ENCODE data around the gene FSTL4.

Gene FSTL4

DNA sequence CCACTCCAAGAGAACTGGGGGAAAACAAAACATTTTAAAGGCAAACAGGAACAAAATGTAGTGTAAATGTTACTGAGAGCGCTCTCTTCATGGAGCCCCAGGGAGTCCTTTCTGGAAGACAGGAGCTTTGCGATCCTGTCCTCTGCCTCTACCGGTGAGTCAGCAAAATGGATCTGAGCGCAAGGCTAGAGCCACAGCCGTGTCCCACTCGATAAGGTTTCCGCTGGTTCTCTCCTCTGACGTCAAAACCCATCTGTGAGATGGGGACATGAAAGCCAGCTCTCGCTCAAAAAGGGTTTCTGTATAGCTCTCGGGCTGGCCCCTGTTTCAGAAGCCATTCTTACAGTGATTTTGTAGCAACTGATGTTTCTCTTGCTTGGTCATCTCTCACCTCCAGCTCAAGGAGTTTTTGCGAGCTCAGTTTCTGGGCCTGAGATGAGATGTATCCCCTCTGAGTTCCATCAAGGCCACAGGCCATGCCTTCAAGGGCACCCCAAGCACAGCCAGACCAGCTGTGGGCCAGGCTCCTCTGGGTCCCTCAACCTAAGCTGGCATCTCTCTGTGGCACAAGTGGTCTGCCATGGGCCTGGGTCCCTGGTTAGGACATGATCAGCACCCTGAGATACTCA lies 101.6 kb downstream of the FSTL4 start:
- no peak for DNase-seq

DNA sequence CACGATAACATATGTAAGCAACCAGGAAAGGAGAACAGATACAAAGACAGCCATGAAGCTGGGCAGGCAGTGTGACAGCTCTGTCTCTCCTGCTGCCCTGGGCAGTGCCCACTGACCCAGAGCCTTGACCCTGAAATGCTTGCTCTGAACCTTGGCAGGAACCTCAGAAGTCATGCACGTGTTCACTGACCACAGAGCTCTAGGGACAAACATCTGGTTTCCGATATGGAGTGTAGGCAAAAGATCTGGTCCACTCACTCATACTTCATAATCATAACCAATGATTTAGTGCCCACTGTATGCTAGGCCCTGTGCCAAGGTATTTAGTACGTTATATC lies 102.6 kb downstream of the FSTL4 start:
- DNase-seq: no peak

DNA sequence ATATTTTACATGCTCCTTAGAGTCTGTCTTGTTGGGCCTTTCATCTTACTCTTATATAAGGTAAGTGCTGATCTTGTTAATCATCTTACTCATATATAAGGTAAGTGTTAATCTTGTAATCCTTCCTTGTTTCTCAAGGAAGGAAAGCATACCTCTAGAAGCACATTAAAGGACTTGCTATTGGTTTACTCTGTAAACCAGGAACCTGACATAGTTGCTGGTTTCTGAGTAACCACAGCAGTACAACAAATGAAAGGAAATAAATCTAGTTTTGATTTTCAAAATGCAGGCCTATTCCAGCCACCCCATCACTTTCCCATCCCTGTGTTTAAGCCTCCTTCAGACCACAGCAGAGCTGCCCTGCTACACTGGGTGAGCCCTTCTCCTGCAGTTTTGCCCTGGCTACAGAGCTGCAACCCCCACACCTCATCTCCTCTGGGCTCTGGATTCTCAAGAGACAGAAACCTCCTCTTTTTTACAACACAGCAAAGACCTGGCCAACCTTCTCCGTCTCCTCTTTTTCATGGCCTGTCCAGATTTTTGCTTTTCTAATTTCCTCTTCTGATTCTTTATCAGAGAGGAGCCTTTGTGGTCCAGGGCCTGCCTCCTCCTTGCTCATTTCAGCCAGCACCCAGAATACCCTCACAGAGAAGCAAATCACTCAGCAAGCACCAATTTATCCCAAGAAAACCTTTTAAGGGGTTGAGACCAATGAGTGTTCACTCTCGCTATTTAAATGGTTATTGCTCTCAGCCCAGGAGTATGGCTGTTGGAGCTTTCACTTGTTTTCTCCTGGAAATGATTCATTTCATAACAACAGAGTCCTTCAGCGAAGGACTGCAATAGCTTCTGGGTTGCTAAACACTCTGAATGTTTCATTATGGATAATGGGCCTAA lies 103.2 kb downstream of the FSTL4 start:
- DNase-seq: no peak

DNA sequence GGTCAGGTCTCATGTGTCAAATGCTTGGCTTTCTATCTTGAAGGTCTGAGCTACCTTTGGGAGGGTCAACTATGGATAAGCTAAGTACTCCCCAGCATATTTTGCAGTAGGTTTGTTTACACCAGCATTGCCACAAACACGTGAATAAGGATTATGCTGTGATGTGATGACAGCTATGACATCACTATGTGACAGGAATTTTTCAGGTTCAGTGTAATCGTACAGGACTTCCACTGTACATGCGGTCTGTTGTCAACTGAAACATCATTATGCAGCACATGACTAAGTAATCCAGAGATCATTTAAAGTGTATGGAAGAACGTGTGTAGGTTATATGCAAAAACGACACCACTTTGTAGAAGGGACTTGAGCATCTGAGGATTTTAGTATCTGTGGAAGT lies 104.0 kb downstream of the FSTL4 start:
- DNase-seq: no peak

DNA sequence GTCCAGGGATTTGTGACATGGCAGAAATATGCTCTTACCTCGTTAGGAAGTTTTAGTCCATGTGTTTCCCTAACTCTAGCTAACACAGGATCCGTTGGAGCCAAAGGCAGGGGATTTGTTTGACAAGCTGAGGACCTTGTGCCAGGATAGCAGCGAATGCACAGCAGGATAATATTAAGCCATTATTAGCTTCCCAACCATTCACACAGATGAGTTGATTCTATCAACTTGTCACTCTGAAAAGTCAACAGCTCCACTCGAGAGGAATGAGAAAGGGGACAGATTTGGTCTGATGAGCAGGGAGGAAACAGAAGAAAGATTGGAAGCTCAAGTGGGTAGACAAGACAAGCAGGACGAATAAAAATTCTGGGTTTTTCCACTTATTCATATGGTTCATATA lies 106.2 kb downstream of the FSTL4 start:
- DNase-seq: no peak

DNA sequence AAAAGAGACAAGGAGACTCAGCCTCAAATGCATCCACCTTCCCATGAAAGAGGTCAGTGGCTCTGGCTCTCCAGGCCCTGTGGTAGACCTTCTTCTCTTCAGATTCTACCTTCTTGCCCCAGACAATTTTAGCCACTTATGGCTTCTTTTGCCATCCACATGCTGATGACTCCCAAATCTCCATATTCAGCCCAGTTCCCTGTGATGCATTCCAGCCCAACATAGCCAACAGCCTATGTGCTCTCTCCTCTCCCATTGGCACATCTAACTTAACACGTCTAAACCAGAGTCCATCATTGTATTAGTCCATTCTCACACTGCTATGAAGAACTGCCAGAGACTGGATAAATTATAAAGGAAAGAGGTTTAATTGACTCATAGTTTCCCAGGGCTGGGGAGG lies 108.8 kb downstream of the FSTL4 start:
- DNase-seq: no peak

DNA sequence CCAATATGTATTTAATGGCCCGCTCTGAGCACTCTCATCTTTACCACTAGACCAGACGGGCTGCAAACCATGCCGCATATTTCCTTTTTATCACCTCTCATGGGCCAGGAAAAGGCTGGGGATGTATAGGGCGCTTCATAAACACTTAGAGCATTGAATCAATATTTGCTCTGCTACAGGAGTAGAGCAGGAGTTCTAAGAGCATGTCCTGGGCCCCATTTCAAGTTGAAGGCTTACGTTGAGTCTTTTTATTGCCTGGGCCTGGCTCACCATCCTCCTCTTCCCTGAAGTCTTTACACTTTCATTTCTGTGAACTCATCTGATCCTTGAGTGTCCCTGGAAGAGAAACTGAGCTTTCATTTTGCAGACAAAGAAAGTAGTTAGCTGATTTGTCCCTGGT lies 112.4 kb downstream of the FSTL4 start:
- no peak for DNase-seq

DNA sequence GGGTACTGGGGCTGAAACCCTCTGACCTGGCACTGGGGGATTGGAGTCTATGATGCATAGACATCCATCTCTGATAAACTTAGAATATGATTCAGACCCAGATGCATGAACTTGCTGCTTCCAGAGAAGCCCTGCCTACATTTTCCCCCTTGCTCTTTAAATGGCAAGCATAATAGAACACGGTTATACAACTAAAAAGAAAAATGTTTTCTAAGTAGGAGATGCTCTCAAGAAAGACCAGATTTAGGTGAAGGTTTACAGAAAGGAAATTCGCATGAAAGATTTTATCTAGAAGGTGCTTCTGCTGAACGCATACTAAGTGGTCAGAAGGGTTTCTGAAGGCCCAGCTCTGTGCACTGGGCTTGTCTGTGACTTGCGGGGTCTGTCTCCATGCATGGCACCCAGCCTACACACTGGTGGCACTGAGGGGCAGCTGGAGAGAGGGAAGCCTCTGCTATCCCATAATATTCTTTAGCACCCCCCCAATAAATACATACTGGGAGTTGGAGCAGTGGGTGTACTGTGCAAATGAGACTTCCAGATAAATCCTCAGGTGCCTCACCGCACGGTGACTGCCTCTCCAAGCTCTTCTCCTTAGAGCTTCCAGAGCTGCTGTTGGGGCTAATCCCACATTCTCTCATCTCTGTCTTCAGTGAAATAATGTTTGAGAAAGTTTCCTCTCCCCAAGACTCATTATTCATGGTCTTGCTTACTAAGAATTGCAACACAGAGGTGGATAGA lies 114.6 kb downstream of the FSTL4 start:
- DNase-seq: no peak

DNA sequence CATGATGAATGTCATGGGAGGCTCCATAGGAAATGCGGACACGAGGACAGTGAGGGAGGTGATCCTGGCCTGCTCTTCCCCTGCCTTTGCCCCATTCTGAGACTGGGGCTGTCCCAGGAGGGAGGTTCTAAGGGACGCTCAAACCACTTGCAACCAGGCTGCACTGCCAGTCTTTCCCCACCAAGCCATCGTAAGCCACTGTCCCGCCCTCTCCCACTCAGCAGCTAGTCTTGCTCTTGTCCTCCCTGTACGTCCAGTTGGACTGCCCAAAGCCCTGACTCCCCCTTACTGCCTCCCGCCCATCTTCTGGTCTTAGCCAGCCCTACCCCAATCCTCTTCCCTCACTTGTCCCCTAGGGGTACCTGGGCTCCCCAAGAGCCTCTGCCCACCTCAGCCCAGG lies 115.7 kb downstream of the FSTL4 start:
- no peak for DNase-seq

DNA sequence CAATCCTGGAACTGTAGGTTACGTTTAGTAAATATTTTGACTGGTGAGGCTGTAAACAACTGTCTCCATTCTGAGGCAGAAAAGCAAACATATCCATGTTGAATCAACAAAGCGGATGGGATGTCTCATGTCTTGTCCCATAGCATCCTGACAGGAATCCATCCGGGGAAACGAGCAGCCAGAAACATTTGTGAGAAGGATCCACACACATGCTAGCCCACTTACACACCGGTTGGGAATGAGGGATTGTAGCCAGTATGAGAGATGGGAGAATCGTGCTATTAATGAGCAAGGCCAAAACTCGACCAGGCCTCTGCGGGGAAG lies 117.5 kb downstream of the FSTL4 start:
- no peak for DNase-seq

DNA sequence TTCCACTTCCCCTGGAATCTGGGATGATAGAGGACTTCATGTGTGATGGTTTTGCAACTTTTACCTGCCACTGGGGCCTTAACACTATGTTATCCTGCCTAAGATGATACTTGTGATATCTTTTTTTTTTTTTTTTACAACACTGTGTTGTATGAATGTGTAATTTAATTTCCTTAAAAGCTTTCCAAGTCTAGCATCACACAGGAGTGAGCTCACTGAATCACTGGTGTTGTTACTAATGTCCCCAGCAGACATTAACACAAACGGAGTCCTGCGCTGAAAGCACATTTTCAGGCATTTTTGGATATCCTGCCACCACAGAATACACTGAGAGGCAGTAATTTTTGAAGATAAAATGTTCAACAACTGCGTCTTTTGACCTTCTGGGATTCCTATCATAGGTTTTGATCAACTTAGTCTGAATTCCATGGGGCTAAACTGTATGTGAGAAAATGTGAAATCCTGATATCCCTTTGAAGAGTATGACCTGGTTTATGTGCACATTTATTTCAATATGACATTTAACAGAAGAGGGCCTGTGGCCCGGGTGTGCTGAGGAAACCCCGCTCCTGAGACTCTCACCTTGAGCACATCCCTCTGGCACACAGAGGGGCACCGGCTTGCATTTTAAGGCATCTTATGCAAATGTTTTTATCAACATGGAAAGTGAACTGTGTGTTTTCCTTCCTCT lies 118.0 kb downstream of the FSTL4 start:
- DNase-seq: no peak

DNA sequence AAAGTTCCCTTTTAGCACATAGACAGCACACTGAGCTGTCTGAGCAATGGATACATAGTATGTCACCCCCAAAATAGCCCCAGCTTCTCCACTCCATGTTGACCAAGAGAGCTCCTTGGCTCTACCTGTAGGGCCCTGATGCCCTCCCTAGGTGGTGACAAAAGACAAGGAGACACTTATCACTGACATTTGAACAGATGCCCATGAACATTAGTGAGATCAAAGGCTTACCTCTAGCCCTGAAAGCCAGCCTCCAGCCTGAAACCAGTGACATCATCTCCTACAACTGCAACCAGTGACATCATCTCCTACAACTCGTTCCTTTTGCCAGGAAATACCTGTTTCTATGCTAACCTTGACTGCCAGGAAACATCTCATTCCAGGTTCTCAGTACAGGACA lies 122.7 kb downstream of the FSTL4 start:
- DNase-seq: no peak

DNA sequence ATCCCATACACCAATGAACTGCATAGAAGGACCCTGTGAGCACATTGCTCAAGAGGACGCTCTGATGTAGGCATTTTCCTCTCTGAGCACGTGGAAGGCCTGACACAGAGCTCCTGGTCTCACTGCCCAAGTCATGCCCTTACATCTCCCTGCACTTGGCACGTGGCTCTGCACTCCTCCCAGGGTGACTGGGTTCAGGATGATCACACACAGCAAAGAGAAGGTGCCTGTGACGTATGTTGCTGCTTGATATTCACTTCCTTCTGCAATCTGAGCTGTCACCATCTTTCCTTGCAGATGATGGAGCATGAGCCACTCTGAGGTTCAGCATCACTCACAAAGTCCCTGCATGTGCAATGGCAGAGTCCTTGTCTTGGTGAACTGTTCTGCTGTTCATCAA lies 125.2 kb downstream of the FSTL4 start:
- no peak for DNase-seq

DNA sequence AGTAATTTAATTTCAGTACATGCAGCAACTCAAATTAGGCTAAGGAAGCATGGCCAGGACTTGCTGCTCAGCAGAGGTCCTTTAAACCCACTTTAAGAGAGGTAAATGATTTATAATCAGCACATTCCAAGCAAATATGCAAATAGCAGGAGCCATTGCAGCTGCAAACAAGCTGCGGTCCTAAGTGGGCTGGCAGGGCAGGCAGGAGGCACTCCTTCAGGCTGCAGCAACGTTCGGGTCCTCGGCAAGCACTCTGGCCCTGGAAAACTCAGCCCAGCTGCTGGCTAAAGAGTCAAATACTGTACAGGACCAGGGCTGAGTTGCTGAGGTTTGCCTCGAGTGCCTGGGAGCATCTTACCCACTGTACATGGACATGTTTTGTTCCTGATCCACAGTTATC lies 126.9 kb downstream of the FSTL4 start:
- no peak for DNase-seq

DNA sequence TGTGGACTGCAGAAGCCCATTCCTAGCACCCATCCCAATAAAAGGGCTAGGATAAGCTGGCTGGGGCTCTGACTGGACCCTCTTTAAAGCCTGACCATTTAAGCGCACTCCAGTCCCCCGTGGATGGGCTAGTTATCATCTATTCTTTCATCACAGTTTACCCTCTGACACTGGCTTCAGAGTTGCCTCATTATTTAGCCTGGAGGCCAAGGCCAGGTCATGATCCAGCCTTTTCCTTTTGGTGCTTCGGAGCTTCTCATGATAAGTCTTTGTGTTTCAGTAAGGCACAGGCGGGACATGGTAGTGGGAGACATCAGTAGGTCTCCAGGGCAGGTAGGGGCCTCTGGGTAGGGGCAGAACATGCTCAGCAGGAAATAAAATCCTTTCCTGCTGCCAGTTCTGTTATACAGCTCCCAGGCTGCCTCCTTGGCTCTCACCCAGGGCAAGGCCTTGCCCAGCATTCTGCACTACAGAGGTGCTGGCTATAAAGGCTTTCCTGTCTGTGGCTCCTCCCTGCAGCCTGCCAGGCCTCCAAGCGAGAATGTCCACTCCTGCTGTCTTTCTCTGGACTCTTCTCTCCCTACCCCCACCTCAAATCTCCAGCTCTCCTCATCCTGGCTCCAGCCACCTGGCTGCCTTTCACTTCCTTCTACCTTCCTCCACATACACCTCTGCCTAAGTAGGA lies 128.8 kb downstream of the FSTL4 start:
- DNase-seq: no peak

DNA sequence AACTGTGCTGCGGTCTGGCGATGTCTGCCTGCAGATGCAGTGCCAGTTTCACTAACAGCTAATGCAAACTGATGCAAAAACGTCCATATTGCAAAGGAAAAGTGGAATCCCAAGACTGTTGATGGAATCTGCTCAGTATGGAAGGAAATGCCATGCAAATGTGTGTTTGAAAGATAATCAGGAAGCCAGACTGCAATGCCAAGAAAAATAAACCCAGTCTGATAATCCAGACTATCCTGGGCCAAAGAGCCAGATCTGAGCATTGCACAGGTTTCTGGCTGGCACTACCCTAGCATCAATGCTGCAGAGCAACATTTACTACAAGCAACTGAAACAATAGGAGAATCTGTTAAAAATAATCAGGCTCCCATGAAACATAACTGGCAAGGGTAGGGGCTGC lies 130.3 kb downstream of the FSTL4 start:
- no peak for DNase-seq

DNA sequence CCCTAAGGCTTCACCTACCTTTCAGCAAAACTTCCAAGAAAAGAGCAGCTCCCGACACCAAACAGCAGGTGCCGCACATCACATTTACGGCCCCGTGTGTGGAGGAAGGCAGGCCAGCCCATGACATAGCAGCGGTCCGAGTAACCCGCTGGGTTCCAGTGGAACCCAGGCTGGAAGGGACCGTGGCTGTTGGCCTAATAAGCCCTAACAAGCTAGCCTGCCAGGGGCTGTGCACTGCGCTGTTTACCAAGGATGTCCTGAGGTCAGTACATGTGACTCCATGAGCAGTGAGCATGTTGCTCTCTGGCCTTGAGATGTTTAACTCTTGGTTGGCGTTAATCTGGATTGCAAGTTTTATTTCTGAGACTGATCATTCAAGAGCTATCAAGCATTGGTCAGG lies 131.5 kb downstream of the FSTL4 start:
- DNase-seq: no peak

DNA sequence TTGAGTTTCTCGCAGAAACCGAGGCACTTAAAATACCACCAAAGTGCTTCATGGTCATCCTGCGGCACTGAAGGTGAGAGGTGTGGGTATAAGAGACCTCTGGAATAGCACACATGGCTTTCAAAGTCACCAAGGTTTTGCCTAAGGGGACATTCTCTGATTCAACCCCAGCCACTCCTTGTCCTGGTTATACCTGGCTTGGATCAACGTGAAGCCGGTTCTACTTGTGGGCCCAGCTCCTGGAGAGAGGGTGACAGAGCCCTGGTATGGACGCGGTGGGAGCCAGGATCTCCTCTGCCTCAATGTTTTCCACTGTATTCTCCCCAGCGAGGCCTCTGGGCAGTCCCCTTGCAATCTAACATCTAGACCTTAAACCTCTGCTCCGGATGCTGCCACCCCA lies 132.0 kb downstream of the FSTL4 start:
- DNase-seq: no peak

DNA sequence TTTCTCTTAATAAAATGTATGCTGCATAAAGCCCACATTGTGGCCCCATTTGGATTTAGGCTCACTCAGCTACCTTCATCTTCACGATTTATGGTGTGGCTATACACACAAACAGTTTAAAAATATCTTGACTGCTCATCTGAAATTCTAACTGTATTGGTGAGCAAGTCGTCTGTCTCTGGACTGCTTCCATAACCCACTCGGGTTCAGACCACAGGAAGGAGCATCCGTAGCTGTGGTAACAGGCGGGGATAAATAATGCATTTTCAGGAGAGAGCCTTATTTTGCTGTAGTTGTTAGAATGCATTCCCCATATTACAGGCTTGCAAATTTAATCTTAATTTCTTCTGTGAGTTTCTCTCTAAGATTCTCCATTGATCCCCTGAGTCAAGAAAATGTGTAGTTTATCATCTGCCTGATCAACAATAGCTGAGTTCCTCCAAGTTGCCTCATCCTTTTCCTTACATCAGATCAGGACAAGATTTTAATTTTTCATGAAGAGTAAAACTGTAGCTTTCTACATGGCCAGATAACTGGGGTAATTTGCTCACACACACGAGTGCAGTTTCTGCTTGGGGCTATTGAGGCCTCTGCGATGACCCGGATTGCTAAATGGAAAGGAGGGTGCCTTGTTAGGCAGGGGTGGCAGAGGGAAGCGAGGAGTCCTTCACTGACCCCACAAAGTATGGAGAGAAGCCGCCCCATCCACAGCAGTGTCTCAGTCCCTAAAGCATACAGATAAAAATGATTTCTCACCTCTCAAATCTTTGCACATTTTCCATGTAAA lies 133.9 kb downstream of the FSTL4 start:
- DNase-seq: no peak

DNA sequence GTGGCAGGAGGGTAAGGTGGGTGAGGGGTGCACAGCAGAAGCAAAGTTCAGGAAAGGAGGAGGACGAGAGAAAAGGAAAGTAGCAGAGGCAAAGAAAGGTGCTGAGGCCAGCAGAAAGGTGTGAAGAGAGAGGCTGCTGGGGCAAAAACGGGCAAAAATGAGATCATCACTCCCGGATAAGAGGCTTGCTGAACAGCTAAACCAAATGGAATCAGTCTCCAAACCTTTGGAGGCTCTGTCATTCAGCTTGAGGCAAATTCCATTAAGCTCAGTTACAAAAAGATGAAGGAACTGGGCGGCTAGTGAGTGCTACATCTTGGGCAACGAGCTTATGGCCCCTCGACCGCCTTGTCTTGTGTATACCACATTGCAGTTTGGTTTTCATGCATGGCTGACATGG lies 136.4 kb downstream of the FSTL4 start:
- DNase-seq: no peak

DNA sequence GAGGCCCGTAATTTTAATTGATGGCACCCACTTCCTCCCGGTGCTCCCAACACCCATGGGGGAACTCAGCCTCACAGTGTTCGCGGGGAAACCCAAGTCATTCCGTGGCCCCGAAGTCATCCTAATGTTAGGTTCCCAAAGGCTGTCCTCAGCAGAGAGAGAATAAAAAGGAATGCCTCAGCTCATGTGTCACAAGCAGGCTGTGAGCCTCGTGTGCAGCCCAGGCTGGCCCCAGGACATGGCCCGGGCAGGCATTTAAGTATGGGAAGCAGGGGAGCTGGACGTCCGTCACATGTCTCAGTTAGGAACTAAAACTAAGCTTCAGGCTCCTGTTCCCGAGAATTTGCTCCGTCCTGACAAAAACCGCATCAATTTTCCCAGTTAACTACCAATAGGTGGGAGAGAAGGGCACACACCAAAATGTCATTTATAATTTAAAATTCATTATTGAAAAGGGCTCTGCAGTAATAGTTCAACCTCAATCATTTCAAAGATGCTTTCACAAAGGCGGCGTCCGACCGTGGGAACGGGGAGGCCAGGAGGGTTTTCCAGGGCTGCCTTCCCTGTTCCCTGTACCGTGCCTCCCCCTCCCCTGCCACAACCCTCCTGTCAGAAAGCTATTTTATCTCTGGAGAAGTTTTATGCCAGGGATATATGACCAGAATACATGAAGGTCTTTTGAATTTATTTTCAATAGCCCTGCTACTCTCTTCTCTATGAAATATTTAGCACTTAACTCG lies 137.3 kb downstream of the FSTL4 start:
- DNase-seq: no peak

DNA sequence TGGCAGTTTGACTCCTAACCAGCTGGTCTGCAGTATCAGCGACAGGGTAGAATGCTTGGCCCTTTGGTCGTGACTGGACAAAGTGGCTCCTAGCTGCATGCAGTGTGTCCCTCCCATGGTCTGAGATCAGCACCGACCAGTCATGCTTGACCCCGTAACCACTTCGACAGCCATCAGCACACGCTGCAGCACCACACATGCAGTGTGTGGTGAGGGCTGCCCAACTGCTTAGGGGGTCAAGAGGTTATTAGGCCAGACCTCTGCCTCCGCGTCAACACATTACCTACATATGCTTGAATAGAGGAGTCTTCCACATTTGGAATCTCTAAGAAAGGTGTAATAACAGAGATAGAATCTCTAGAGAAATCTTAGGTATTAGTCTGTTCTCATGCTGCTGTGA lies 139.1 kb downstream of the FSTL4 start:
- DNase-seq: no peak

Measured in activated CD4-positive, CD25-positive, alpha-beta regulatory T cell (primary cell).